Gastrocnemius medialis (tissue), 4 donors: ENCODE data around the gene PHF21B.

Experiments used
- CTCF ChIP-seq, 5 experiments: fragments of 450-650 bp in 3 of 5; fragments of 200-600 bp in 2 of 5; sonication (generic) in 2 of 5; IDR thresholded peaks in 4 of 5; conservative IDR thresholded peaks in 1 of 5; 1 replicate in 4 of 5; 2 replicates in 1 of 5; pipeline ENCODE4 v1.5.1; 2016 to 2019; ENCODE audit warnings: antibody characterized with exemption in 5 of 5, mild to moderate bottlenecking in 3 of 5, moderate library complexity in 3 of 5
- POLR2A ChIP-seq, 2 donors: fragments of 450-650 bp; IDR thresholded peaks; one replicate each; pipeline ENCODE4 v1.6.1; 2017; ENCODE audit warnings: antibody characterized with exemption in 2 of 2, mild to moderate bottlenecking in 2 of 2, moderate library complexity in 2 of 2

GRCh38 chr22:44926491-44927415 lies 83.1 kb downstream of the PHF21B start:
- TF ChIP-seq CTCF (IDR thresholded peaks at IDR 0.05 in 4 of 5, conservative IDR thresholded peaks at IDR 0.05 in 1 of 5) (no peak), POLR2A (IDR thresholded peaks at IDR 0.05) (no peak)
